Brain pericyte (primary cell): ENCODE data around the gene CDKN2AIP.
"Not testable (repeated sequence)": the region's sequence is repeated elsewhere in the genome, so short reads cannot be mapped to it uniquely, and the experiment has no call there.

Experiments used
- DNase-seq: peaks from one replicate; pipeline ENCODE4 v3.0.0-alpha.2; 2012; ENCODE audit warnings: low read depth, low spot score

Gene CDKN2AIP

DNA sequence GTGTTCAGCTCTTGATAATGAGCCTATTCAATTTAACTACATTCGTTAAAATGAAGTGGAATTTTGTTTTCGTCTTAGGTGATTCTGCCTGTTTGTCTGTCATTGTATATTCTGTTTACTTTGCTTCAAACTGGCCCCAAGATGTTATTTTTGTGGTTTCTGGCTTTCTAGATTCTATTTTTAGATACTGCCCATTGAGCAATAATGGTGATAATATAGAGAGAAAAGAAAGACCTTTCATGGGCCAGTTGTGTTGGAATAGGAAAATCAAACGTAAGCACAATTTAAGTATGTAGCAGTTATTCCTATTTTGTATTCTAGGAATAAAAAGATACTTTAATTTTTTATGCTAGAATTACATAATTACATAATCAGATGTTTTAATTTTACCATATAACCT lies 4.0 kb downstream of the CDKN2AIP start:
- no peak for DNase-seq

DNA sequence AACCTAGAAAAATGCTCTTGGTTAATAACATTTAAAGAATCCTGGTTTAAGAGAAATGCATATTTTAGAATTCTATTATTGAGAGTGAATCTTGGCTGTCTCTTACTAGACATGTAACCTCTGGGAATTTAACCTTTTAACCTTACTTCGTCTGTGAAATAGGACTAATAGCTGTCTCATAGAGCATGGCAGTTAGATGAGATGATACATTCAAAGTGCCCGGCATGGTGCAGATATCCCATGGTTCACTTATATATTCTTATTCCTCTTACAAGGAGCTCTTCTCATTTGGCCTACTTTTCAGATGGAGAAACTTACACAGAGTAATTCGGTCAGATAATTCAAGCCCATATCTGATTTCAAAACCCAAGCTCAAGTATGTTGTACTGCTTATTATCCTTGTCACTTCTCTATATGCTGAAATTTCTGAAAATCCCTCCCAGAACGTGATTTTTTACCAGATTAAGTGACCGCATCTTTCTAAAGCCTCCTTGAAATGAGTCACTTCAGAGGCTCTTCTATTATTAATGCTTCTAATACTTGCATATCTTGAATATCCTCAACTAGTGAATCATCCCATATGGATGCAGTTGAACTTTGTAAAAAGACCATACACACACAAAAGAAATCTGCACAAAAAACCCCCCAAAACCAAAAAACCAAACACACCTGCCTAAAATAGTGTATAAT lies 4.9 kb downstream of the CDKN2AIP start:
- DNase-seq, result no peak

DNA sequence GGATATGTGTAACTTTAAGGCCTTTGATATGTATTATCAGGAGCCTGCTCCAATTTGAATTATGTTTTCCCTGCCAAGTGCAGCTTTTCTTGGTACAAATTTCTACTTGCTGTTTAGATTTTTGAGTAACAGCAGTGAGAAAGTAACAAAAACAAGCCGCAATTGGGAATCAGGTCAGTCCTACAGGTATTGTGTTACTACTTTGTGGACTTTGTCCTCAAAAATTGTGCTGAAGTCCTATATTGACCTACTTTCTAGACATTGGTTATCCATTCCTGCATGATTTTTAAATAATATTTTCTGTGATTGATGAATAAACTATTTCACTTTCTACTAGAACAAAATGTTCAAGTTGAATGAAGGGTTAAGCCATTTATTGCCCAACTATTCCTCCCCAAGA lies 5.7 kb downstream of the CDKN2AIP start:
- no peak for DNase-seq

- DNase-seq, result no peak
Measured at GRCh38 chr4:183455431-183456195, 11.2 kb downstream of the CDKN2AIP start.

- no peak for DNase-seq
Measured at GRCh38 chr4:183458005-183458404, 13.6 kb downstream of the CDKN2AIP start.

- not testable (repeated sequence) for DNase-seq
Measured at GRCh38 chr4:183463903-183464619, 19.6 kb downstream of the CDKN2AIP start.

DNA sequence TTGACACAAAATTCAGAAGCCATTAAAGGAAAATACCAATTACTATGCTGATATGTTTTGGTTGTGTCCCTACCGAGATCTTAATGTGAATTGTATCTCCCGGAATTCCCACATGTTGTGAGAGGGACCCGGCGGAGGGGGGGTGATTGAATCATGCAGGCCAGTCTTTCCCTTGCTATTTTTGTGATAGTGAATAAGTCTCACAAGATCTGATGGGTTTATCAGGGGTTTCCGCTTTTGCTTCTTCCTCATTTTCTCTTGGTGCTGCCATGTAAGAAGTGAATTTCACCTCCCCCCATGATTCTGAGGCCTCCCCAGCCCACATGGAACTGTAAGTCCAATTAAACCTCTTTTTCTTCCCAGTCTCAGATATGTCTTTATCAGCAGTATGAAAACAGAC lies 21.4 kb downstream of the CDKN2AIP start:
- not testable (repeated sequence) for DNase-seq

DNA sequence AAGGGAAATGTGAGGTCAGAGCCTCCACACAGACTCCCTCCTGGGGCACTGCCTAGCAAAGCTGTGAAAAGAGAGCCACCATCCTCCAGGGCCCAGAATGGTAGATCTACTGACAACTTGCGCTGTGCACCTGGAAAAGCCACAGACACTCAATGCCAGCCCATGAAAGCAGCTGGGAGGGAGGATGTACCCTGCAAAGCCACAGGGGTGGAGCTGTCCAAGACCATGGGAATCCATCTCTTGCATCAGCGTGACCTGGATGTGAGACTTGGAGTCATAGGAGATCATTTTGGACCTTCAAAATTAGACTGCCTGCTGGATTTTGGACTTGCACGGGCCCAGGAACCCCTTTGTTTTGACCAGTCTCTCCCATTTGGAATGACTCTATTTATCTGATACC lies 22.8 kb downstream of the CDKN2AIP start:
- no peak for DNase-seq

GRCh38 chr4:183468210-183469095 lies 24.0 kb downstream of the CDKN2AIP start:
- no peak for DNase-seq

DNA sequence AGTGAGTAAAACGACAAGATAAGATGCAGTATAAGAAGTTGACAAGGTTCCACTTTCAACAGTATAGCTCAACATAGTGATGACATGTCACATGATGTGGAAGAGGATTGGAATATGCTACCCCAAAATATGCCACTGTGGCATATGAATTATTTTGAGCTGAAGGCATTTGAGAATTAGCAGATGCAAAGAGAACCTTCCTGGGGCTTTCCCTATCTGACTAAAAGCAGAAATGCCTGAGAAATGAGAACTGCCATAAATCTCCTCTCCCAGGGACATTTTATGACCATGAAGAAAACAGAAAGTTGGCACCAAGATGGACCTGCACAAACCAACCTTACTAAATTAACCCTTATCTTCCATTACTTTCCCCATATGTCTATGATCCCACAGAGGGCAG lies 24.8 kb downstream of the CDKN2AIP start:
- DNase-seq, result no peak

- no peak for DNase-seq
Measured at GRCh38 chr4:183469936-183470335, 25.5 kb downstream of the CDKN2AIP start.

DNA sequence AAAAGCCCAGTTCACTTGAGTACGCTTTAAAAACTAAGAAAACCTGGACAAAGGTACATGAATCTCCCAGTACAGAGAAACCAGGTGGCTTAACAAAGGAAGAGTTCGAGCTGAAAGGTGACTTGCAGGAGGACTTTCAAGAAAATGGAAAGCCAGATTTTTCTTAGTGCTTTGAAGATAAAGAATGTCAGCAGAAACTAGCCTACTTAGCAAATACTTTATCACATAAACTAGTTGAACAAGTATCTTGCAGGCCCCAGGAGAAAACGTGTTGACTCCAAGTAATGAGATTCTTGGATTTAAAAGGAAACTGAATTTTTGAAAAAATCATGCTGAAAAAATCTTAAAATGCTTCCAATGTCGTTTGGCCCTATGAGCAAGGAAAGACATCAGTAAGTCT lies 26.4 kb downstream of the CDKN2AIP start:
- DNase-seq, result no peak

DNA sequence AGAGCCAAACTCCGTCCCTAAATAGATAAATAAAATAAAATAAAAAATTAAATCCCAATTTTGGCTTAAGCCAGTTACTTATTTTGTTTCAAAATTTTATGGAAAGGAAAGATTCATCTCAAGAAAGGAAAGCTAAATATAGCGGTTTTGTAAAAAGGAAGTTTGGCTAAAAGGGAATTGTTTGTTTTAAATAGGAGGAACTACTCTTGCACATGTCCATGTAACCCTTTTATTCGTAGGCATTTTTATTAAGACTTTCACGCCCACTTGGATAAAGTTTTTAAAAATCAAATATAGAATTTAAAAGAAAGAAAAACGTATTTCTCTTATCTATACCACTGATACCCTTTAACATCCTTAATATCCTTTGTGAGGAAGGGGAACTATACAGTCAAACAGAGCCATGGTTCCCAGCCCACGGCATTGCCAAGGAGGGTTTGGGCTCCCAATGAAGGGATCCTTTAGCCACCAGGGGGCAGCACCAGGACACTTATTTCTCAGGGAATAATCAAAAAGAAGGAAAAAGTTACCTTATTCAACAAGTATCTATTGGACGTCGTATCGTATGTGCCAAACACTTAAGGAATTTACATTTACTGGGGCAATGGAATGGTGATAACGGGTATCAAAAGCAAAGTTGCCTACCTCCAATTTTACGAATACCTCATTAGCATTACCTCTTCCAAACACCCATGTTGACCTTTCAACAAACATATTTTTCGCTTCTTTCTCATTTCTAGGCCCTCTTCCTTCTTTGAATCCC lies 27.7 kb downstream of the CDKN2AIP start:
- DNase-seq, result peak; percentile 16

- DNase-seq, result no peak
Measured at GRCh38 chr4:183478123-183478522, 33.7 kb downstream of the CDKN2AIP start.

- DNase-seq, result no peak
Measured at GRCh38 chr4:183478926-183479325, 34.5 kb downstream of the CDKN2AIP start.

DNA sequence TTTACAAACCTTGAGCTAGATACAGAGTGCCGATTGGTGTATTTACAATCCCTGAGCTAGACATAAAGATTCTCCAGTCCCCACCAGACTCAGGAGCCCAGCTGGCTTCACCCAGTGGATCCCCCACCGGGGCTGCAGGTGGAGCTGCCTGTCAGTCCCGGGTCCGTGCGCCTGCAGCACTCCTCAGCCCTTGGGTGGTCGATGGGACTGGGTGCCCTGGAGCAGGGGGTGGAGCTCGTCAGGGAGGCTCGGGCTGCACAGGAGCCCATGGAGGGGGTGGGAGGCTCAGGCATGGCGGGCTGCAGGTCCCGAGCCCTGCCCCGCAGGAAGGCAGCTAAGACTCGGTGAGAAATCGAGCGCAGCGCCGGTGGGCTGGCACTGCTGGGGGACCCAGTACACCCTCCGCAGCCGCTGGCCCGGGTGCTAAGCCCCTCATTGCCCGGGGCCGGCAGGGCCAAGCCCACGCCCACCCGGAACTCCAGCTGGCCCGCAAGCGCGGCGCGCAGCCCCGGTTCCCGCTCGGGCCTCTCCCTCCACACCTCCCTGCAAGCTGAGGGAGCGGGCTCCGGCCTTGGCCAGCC lies 38.2 kb downstream of the CDKN2AIP start:
- DNase-seq, result not testable (repeated sequence)

DNA sequence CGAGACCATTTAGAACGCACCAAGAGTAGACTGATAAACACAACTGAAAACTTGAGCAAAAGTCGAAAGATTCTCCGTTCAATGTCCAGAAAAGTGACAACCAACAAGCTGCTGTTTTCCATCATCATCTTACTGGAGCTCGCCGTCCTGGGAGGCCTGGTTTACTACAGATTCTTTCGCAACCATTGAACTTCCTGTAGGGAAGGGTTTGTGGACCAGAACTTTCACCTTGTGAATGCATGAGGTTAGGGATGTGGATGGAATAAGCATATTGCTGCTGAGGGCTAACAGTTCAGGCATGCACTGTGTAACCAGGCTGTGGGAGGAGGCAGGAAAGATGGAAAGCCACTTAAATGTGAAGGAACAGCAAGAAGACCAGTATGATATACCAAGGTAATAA lies 39.6 kb downstream of the CDKN2AIP start:
- DNase-seq, result no peak

DNA sequence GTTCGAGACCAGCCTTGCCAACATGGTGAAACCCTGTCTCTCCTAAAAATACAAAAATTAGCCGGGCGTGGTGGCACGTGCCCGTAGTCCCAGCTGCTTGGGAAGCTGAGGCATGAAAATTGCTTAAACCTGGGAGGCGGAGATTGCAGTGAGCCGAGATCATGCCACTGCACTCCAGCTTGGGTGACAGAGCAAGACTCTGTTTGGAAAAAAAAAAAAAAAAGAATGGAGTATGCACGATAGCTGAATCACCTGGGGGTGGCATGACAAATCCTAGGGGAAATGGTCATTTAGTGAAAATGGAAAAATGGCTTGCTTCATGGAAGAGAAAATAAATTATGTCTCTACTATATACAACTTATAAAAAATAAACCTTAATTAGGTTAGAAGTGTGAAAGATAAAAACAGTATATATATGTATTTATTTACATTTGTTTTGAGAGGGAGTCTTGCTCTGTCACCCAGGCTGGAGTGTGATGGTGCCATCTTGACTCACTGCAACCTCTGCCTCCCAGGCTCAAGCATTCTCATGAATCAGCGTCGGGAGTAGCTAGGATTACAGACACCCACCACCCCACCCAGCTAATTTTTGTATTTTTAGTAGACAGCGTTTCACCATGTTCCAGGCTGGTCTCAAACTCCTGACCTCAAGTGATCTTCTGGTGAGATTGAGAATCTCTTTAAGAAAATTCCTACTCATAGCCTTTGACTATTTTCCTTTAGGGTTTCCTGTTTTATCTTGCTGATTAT lies 41.1 kb downstream of the CDKN2AIP start:
- no peak for DNase-seq

GRCh38 chr4:183492791-183493222 lies 48.4 kb downstream of the CDKN2AIP start:
- no peak for DNase-seq

DNA sequence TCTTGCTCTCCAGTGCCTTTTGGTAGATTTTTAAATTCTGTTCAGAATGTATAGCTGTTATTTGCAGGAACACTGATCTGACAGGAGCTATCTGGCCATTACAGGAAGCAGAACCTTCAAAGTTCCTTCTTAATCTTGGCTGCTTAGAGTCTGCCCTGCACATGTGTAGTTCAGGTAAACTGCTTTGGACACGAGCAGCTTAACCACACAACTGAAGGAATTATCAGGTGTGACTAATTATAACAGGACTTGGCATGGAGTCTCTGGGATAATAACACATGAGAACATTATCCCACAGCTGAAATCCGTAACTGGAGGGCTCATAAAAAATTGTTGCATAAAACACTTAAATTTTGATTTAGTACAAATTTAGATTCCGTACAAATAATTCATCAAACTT lies 48.8 kb downstream of the CDKN2AIP start:
- DNase-seq, result no peak
